Measurements from ENCODE around the gene SPAG7. TPM values are rescaled to one million over a fixed set of nuclear protein-coding genes. Genes with fewer than 3 reads are reported as not detected.

The SPAG7 gene
- total RNA-seq, 1 experiment from 2014 or later = 43.4 TPM

- intact Hi-C loops (cut with micrococcal nuclease; ENCODE audit: unreplicated experiment) = no loop called here
- CTCF ChIA-PET = no interaction called here
Observed at GRCh38 chr17:4947411-4948165, 20.0 kb downstream of the SPAG7 start.

DNA sequence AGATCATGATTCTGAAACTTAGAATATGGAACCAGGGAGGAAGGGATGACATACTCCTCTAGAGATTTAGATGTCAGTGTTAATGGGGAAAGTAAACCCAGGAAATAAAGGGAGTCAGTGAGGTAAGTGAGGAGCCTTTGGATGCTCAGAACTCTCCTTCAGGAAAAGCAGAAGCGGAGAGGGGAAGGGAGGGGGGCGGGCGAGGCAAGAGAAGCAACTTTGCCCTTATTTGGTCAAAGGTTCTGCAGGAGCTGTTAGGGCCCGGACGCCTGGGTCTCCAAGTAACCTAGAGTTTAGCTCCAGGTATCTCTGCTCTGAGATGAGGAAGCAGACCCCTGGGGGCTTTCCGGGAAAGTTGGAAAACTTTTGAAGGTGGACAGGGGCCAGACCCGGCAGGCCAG, 20.6 kb downstream of the SPAG7 start:
- ChIA-PET CTCF (no interaction called here), POLR2A (interaction anchor here (1.0 kb wide), 1 partner anchor 19 kb away, joined by 3 read pairs; no protein-coding TSS in a partner anchor)
- peak overlapping the region; percentile 94 for H3K27ac ChIP-seq (ENCODE audit: low read length)
- TF ChIP-seq REST (IDR thresholded peaks at IDR 0.05; ENCODE audit: insufficient read depth in 1 of 2, low read depth in 2 of 2, low read length in 1 of 2) (no peak), POLR2AphosphoS5 (IDR thresholded peaks at IDR 0.05; ENCODE audit: low read depth, low read length) (peak; percentile 2; the same call in 1 of the 2 replicates)
- H3K36me3 ChIP-seq (ENCODE audit: control insufficient read depth, insufficient read depth, low read length) = peaks cover 6% of the 10 kb centered on the region
- intact Hi-C loops (cut with micrococcal nuclease; ENCODE audit: unreplicated experiment) = no loop called here
- no TSS peak for BruUV-seq (replicated peaks)
- no peaks in the 10 kb centered on the region for H3K9me3 ChIP-seq (ENCODE audit: control insufficient read depth, insufficient read depth, low read depth, low read length)
- H3K27me3 ChIP-seq (ENCODE audit: control insufficient read depth, insufficient read depth, low read length) = no peaks in the 10 kb centered on the region
- ATAC-seq (no peak), DNase-seq (ENCODE audit: low read depth, low spot score) (no peak)
- H3K4me3 ChIP-seq (ENCODE audit: low read depth in 2 of 2, low read length in 2 of 2) = peak overlapping the region; percentile 83 to 85
- in situ Hi-C loops (cut with HindIII; ENCODE audit: low pct_unique_long_range_greater_than_20kb, low sequenced_read_pairs) = no loop called here
- peaks cover 43% of the 10 kb centered on the region for H3K4me1 ChIP-seq (ENCODE audit: control insufficient read depth, insufficient read depth, low read length)

More at GRCh38 chr17:4947411-4948165, 20.0 kb downstream of the SPAG7 start:
- in situ Hi-C loops (cut with HindIII; ENCODE audit: low pct_unique_long_range_greater_than_20kb, low sequenced_read_pairs) = no loop called here
- Histone ChIP-seq H3K9me3 (ENCODE audit: control insufficient read depth, insufficient read depth, low read depth, low read length) (no peaks in the 10 kb centered on the region), H3K4me3 (ENCODE audit: low read depth in 2 of 2, low read length in 2 of 2) (peak overlapping the region; percentile 83 to 85), H3K27me3 (ENCODE audit: control insufficient read depth, insufficient read depth, low read length) (no peaks in the 10 kb centered on the region), H3K36me3 (ENCODE audit: control insufficient read depth, insufficient read depth, low read length) (peaks cover 6% of the 10 kb centered on the region), H3K27ac (ENCODE audit: low read length) (peak overlapping the region; percentile 94), H3K4me1 (ENCODE audit: control insufficient read depth, insufficient read depth, low read length) (peaks cover 41% of the 10 kb centered on the region)
- DNase-seq (ENCODE audit: low read depth, low spot score) (no peak), ATAC-seq (peak; percentile 27)
- BruUV-seq (replicated peaks) = no TSS peak
- POLR2A ChIA-PET = interaction anchor here (0.6 to 1.0 kb wide), 3 partner anchors 18 to 999 kb away, joined by 3 to 11 read pairs (median 8); no protein-coding TSS in a partner anchor
- TF ChIP-seq SIN3A (IDR thresholded peaks at IDR 0.05; ENCODE audit: borderline replicate concordance, insufficient read depth, low read depth, low read length) = no peak
- peak; percentile 46 for TF ChIP-seq POLR2AphosphoS5 (IDR thresholded peaks at IDR 0.05; ENCODE audit: low read depth, low read length)

GRCh38 chr17:4946312-4946976, 21.2 kb downstream of the SPAG7 start:
- DNase-seq (ENCODE audit: low read depth, low spot score) = no peak
- no peaks in the 10 kb centered on the region for H3K27me3 ChIP-seq (ENCODE audit: control insufficient read depth, insufficient read depth, low read length)
- ChIA-PET POLR2A (interaction anchor here (1.0 kb wide), 1 partner anchor 20 kb away, joined by 3 read pairs; no protein-coding TSS in a partner anchor), CTCF (interaction anchor here (0.6 kb wide), 1 partner anchor 21 kb away, joined by 4 read pairs; no protein-coding TSS in a partner anchor)
- in situ Hi-C loops (cut with HindIII; ENCODE audit: low pct_unique_long_range_greater_than_20kb, low sequenced_read_pairs) (no loop called here), intact Hi-C loops (cut with micrococcal nuclease; ENCODE audit: unreplicated experiment) (no loop called here)
- H3K4me1 ChIP-seq (ENCODE audit: control insufficient read depth, insufficient read depth, low read length) = peaks cover 38% of the 10 kb centered on the region
- ATAC-seq = no peak
- no peaks in the 10 kb centered on the region for H3K9me3 ChIP-seq (ENCODE audit: control insufficient read depth, insufficient read depth, low read depth, low read length)
- TF ChIP-seq REST (IDR thresholded peaks at IDR 0.05; ENCODE audit: insufficient read depth in 1 of 2, low read depth in 2 of 2, low read length in 1 of 2) (no peak), SIN3A (IDR thresholded peaks at IDR 0.05; ENCODE audit: borderline replicate concordance, insufficient read depth, low read depth, low read length) (no peak), POLR2AphosphoS5 (IDR thresholded peaks at IDR 0.05; ENCODE audit: low read depth, low read length) (peak; percentile 58), TCF7L2 (IDR thresholded peaks at IDR 0.05; ENCODE audit: low read depth, low read length) (no peak)
- TF ChIP-seq, protein P1, sequence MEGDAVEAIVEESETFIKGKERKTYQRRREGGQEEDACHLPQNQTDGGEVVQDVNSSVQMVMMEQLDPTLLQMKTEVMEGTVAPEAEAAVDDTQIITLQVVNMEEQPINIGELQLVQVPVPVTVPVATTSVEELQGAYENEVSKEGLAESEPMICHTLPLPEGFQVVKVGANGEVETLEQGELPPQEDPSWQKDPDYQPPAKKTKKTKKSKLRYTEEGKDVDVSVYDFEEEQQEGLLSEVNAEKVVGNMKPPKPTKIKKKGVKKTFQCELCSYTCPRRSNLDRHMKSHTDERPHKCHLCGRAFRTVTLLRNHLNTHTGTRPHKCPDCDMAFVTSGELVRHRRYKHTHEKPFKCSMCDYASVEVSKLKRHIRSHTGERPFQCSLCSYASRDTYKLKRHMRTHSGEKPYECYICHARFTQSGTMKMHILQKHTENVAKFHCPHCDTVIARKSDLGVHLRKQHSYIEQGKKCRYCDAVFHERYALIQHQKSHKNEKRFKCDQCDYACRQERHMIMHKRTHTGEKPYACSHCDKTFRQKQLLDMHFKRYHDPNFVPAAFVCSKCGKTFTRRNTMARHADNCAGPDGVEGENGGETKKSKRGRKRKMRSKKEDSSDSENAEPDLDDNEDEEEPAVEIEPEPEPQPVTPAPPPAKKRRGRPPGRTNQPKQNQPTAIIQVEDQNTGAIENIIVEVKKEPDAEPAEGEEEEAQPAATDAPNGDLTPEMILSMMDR (IDR thresholded peaks at IDR 0.05) = no peak
- H3K36me3 ChIP-seq (ENCODE audit: control insufficient read depth, insufficient read depth, low read length) = peaks cover 6% of the 10 kb centered on the region
- H3K4me3 ChIP-seq (ENCODE audit: low read depth in 2 of 2, low read length in 2 of 2) = peak overlapping the region; percentile 83 to 85
- BruUV-seq (replicated peaks) = TSS peak; percentile 90
- H3K27ac ChIP-seq (ENCODE audit: low read length) = peak overlapping the region; percentile 94

All from Panc1 (cell line).